Heart left ventricle (tissue), 16 donors: ENCODE measurements around the gene KPNA4. TPM values are rescaled to one million over a fixed set of nuclear protein-coding genes. Genes with fewer than 3 reads are reported as not detected.
"Not testable (repeated sequence)": the region's sequence is repeated elsewhere in the genome, so short reads cannot be mapped to it uniquely, and the experiment has no call there.

Source experiments
- ATAC-seq, 4 donors: fragments of 200-7000 bp; cut with Tn5 transposase; one replicate each; pipeline ENCODE4 v1.9.1; 2020 to 2022; ENCODE audit warnings: moderate library complexity in 4 of 4, mild to moderate bottlenecking in 3 of 4, moderate number of reproducible peaks in 1 of 4
- DNase-seq, 5 donors: peaks; one replicate each; pipeline ENCODE4 v3.0.0-alpha.2; 2020
- H3K27ac ChIP-seq, 12 donors: fragments of 200-600 bp; sonication (generic) in 4 of 12; one replicate each; pipeline versions ENCODE4 v1.5.0 to v1.8.0; 2016 to 2022; ENCODE audit warnings: mild to moderate bottlenecking in 2 of 12
- H3K27me3 ChIP-seq, 9 donors: fragments of 200-600 bp; sonication (generic) in 2 of 9; one replicate each; pipeline versions ENCODE4 v1.5.1 to v1.8.0; 2016 to 2022; ENCODE audit warnings: mild to moderate bottlenecking in 3 of 9
- H3K36me3 ChIP-seq, 9 donors: fragments of 200-600 bp; sonication (generic) in 2 of 9; one replicate each; pipeline versions ENCODE4 v1.5.0 to v1.8.0; 2018 to 2022; ENCODE audit warnings: mild to moderate bottlenecking in 2 of 9
- H3K4me1 ChIP-seq, 12 donors: fragments of 200-600 bp; sonication (generic) in 4 of 12; one replicate each; pipeline versions ENCODE4 v1.5.0 to v1.8.0; 2016 to 2022; ENCODE audit warnings: mild to moderate bottlenecking in 3 of 12
- H3K4me3 ChIP-seq, 12 donors: fragments of 200-600 bp; sonication (generic) in 4 of 12; one replicate each; pipeline versions ENCODE4 v1.5.0 to v1.8.0; 2017 to 2022; ENCODE audit warnings: mild to moderate bottlenecking in 9 of 12, moderate library complexity in 4 of 12
- H3K9me3 ChIP-seq, 12 donors: fragments of 200-600 bp; sonication (generic) in 4 of 12; one replicate each; pipeline versions ENCODE4 v1.5.0 to v1.8.0; 2016 to 2022; ENCODE audit warnings: mild to moderate bottlenecking in 1 of 12
- CTCF ChIP-seq, 12 donors: fragments of 200-600 bp; sonication (generic) in 4 of 12; IDR thresholded peaks; one replicate each; pipeline versions ENCODE4 v1.5.0 to v1.8.0; 2018 to 2022; ENCODE audit warnings: antibody characterized with exemption in 12 of 12, mild to moderate bottlenecking in 5 of 12
- POLR2A ChIP-seq, 2 donors: fragments of 450-650 bp; IDR thresholded peaks; one replicate each; pipeline ENCODE4 v1.6.1; 2017; ENCODE audit warnings: antibody characterized with exemption in 2 of 2, mild to moderate bottlenecking in 2 of 2, moderate library complexity in 2 of 2
- WGBS, 4 donors: extraction: QIAGEN DNeasy Blood & Tissue Kit in 2 of 4; methylation state at CpG; one replicate each; pipeline versions ENCODE4 v1.1.5 to v1.1.7; 2013 to 2018; 5-methylcytosine and 5-hydroxymethylcytosine counted together
- intact Hi-C, 10 donors: fragments of 100-400 bp; cut with DNase I; formaldehyde crosslinking; loops; one replicate each; pipeline versions ENCODE4 v1.11.1 to v1.14.2; 2022
- polyA plus RNA-seq, 2 donors: library from polyadenylated mRNA; stranded (reverse); fragments of 200-250 nt; gene quantifications; one replicate each; pipeline ENCODE4 v1.2.3, GENCODE V29; 2013
- total RNA-seq, 9 donors: library from RNA; depleted of rRNA in 2 of 9; stranded (reverse); fragments of >200 nt in 2 of 9; fragmentation: NEBNext Ultra II Directional in 3 of 9; extraction: Animal tissue kit (Norgen Biotek cat#: 25700) in 3 of 9; gene quantifications; one replicate each; pipeline versions ENCODE4 v1.1.0 to v1.2.4, GENCODE V29; 2016 to 2023
- donor health status: ischemic (EF 13 %, LVEDD 7.1; RV severe dilation, severe dysfunction).
- donor health status: healthy with polysubstance abuse.
- donor health status: DM: no; HTN: yes; CAD: no.
- donor health status: DM: no; HTN: no; CAD: no.
- donor health status: ischemic (EF 25% LVEDD 6.9; RV normal size, moderate dysfunction).
- donor health status: ischemic (EF 25% LVEDD 5.7; RV mildly dilated, moderate dysfunction).
- donor health status: healthy.
- donor health status: DM: yes; HTN: yes; CAD: no.
- donor health status: ischemic (EF 35%, LVEDD 5.7; RV mildly dilated, moderate dysfunction).
- donor health status: nonischemic (EF 11% LVEDD 7.7; RV severe dilation, severe dysfunction).
- donor health status: DM: yes; HTN: yes; CAD: no.
- donor health status: PGD.
- donor health status: ischemic (EF 29% LVEDD 5.4; RV normal size, mild dysfunction).
- donor health status: nonischemic (EF 23%, LVEDD 6.1; RV moderate dilation, normal function).

Gene KPNA4
- total and polyA plus RNA-seq, 11 donors = 29.1 to 198 (median 128) TPM

GRCh38 chr3:160531311-160531710 lies 34.1 kb downstream of the KPNA4 start:
- DNase-seq (no peak), ATAC-seq (no peak)
- Histone ChIP-seq H3K4me1 (peaks cover 0 to 7% (median 0%) of the 10 kb centered on the region in 12 donors), H3K4me3 (no peak overlapping the region), H3K9me3 (no peaks in the 10 kb centered on the region), H3K27ac (no peak overlapping the region), H3K36me3 (peaks cover 0 to 90% (median 71%) of the 10 kb centered on the region in 9 donors), H3K27me3 (no peaks in the 10 kb centered on the region)
- 51 to 71% (median 58%) methylated on average over 1 of the region's 1 CpG for WGBS, 4 donors
- intact Hi-C loops = no loop called here
- TF ChIP-seq CTCF (IDR thresholded peaks at IDR 0.05) = no peak
- no peak for TF ChIP-seq POLR2A (IDR thresholded peaks at IDR 0.05)

GRCh38 chr3:160516391-160516790 lies 49.0 kb downstream of the KPNA4 start:
- H3K4me3 ChIP-seq, H3K27me3 ChIP-seq, DNase-seq, H3K4me1 ChIP-seq, intact Hi-C loops, H3K9me3 ChIP-seq, ATAC-seq, H3K27ac ChIP-seq: not testable (repeated sequence)
- 58 to 85% (median 71%) methylated on average over 2 of the region's 2 CpGs for WGBS, 4 donors
- peaks cover 0 to 98% (median 87%) of the 10 kb centered on the region in 9 donors for H3K36me3 ChIP-seq

GRCh38 chr3:160501325-160501724 lies 64.0 kb downstream of the KPNA4 start:
- H3K27ac ChIP-seq = no peak overlapping the region
- H3K4me1 ChIP-seq = no peaks in the 10 kb centered on the region
- H3K9me3 ChIP-seq = no peaks in the 10 kb centered on the region
- TF ChIP-seq CTCF (IDR thresholded peaks at IDR 0.05) = no peak
- no peak for TF ChIP-seq POLR2A (IDR thresholded peaks at IDR 0.05)
- peaks cover 0 to 87% (median 75%) of the 10 kb centered on the region in 9 donors for H3K36me3 ChIP-seq
- H3K27me3 ChIP-seq = no peaks in the 10 kb centered on the region
- DNase-seq (no peak), ATAC-seq (no peak)
- WGBS, 4 donors = 92 to 97% (median 95%) methylated on average over 3 of the region's 3 CpGs
- intact Hi-C loops = no loop called here
- H3K4me3 ChIP-seq = no peak overlapping the region

- no peak for TF ChIP-seq POLR2A (IDR thresholded peaks at IDR 0.05)
- no peak for TF ChIP-seq CTCF (IDR thresholded peaks at IDR 0.05)
- WGBS, 4 donors = 95 to 100% (median 100%) methylated on average over 1 of the region's 1 CpG
These were observed 67.2 kb downstream of the KPNA4 start for GRCh38 chr3:160498202-160498601.

GRCh38 chr3:160490166-160490565 lies 75.2 kb downstream of the KPNA4 start:
- Histone ChIP-seq H3K36me3 (no peaks in the 10 kb centered on the region), H3K27ac (no peak overlapping the region), H3K9me3 (no peaks in the 10 kb centered on the region), H3K27me3 (no peaks in the 10 kb centered on the region), H3K4me3 (no peak overlapping the region), H3K4me1 (peaks cover 0 to 7% (median 0%) of the 10 kb centered on the region in 12 donors)
- TF ChIP-seq POLR2A (IDR thresholded peaks at IDR 0.05) (no peak), CTCF (IDR thresholded peaks at IDR 0.05) (no peak)
- no peak for ATAC-seq
- intact Hi-C loops = no loop called here
- no peak for DNase-seq

More at GRCh38 chr3:160498202-160498601, 67.2 kb downstream of the KPNA4 start:
- Histone ChIP-seq H3K4me1 (no peaks in the 10 kb centered on the region), H3K4me3 (no peak overlapping the region), H3K27ac (no peak overlapping the region), H3K9me3 (no peaks in the 10 kb centered on the region), H3K27me3 (no peaks in the 10 kb centered on the region), H3K36me3 (peaks cover 0 to 55% (median 44%) of the 10 kb centered on the region in 9 donors)
- intact Hi-C loops = no loop called here
- DNase-seq (no peak), ATAC-seq (peak in 1 of 4 donors; percentile 28)
